Transverse colon (tissue), 4 donors: ENCODE measurements around the gene SLC4A8.

Experiments used
- CTCF ChIP-seq, 5 experiments: fragments of 200-600 bp in 3 of 5; fragments of 450-650 bp in 2 of 5; sonication (generic) in 3 of 5; IDR thresholded peaks; 1 replicate in 2 of 5; 2 replicates in 3 of 5; pipeline ENCODE4 v1.5.1; 2016 to 2017; ENCODE audit warnings: antibody characterized with exemption in 5 of 5, inconsistent platforms in 3 of 5, mild to moderate bottlenecking in 2 of 5, moderate library complexity in 1 of 5
- EP300 ChIP-seq: sonication (generic); formaldehyde crosslinking; IDR thresholded peaks from one replicate; pipeline ENCODE4 v1.6.1; 2017; ENCODE audit warnings: antibody characterized with exemption, low read depth
- POLR2A ChIP-seq: fragments of 450-650 bp; IDR thresholded peaks from one replicate; pipeline ENCODE4 v1.6.1; 2016; ENCODE audit warnings: antibody characterized with exemption, mild to moderate bottlenecking, moderate library complexity
- POLR2AphosphoS5 ChIP-seq, 3 donors: sonication (generic); formaldehyde crosslinking; IDR thresholded peaks; one replicate each; pipeline ENCODE4 v1.6.1; 2016; ENCODE audit warnings: antibody characterized with exemption in 3 of 3

- TF ChIP-seq CTCF (IDR thresholded peaks at IDR 0.05) = no peak
- no peak for TF ChIP-seq EP300
- no peak for TF ChIP-seq POLR2A
- no peak for TF ChIP-seq POLR2AphosphoS5 (IDR thresholded peaks at IDR 0.05)
Observed at GRCh38 chr12:51413149-51413548, 11.5 kb upstream of the SLC4A8 start.
